Measurements from ENCODE around the gene TRDMT1. TPM values are rescaled to one million over a fixed set of nuclear protein-coding genes. Genes with fewer than 3 reads are reported as not detected.

TRDMT1 gene
- total RNA-seq, 1 experiment from 2014 or later, result 9.7 TPM

DNA sequence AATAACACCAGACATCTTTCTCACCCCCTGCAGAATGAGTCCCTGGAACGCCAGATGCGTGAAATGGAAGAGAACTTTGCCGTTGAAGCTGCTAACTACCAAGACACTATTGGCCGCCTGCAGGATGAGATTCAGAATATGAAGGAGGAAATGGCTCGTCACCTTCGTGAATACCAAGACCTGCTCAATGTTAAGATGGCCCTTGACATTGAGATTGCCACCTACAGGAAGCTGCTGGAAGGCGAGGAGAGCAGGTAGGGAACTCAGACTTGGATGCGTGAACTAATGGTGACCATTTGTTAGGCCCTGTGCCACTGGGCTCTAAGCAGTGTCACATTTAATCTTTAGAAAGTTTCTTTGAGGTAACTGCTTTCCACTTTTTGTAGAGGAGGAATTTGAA lies 33.7 kb upstream of the TRDMT1 start:
- peak; percentile 45 for DNase-seq (ENCODE audit: low read depth, low spot score)
- in situ Hi-C loops (cut with HindIII; ENCODE audit: low pct_unique_long_range_greater_than_20kb, low sequenced_read_pairs), result loop anchor here (25.0 kb wide), 1 partner anchor 373 kb away; no protein-coding TSS in a partner anchor

DNA sequence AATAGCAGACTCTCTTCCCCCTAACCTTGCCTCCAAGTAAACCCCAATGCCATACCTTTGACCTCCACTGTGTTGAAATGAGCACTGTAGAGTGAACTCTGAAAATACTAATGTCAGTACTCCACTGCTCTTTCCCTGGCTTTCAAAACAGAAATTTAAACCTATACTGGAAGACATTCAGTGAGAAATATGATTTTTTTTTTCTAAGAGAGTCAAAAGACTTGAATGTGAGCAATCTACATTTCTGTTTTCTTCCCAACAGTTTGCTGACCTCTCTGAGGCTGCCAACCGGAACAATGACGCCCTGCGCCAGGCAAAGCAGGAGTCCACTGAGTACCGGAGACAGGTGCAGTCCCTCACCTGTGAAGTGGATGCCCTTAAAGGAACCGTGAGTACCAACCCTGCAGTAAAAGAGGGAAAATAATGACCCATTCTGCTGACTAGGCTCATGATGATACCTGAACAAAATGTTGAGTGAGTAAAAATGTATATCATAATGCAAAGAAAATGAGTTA lies 33.0 kb upstream of the TRDMT1 start:
- no peak for DNase-seq (ENCODE audit: low read depth, low spot score)
- in situ Hi-C loops (cut with HindIII; ENCODE audit: low pct_unique_long_range_greater_than_20kb, low sequenced_read_pairs), result loop anchor here (25.0 kb wide), 1 partner anchor 372 kb away; no protein-coding TSS in a partner anchor

DNA sequence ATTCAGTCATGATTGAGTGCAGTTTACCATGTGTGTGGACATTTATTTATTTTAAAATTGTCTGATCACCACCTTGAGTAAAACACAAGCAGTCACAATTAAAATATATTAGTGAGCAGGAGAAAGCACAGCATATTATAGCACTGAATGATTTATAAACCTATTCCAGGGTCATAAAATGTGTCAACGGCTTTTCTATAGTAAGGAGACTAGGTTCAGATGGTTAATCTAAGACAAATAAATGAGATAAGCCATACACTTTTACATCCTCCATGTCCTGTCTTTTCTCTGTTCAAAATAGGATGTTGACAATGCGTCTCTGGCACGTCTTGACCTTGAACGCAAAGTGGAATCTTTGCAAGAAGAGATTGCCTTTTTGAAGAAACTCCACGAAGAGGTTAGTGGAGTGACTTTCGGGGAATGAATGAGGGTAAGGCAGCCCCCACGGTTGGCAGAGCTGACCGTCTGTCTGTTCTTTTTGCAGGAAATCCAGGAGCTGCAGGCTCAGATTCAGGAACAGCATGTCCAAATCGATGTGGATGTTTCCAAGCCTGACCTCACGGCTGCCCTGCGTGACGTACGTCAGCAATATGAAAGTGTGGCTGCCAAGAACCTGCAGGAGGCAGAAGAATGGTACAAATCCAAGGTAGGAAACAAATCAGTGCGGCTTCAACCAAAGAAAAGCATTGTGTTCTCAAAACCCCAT lies 32.0 kb upstream of the TRDMT1 start:
- DNase-seq (ENCODE audit: low read depth, low spot score), result no peak
- in situ Hi-C loops (cut with HindIII; ENCODE audit: low pct_unique_long_range_greater_than_20kb, low sequenced_read_pairs), result loop anchor here (25.0 kb wide), 1 partner anchor 371 kb away; no protein-coding TSS in a partner anchor

DNA sequence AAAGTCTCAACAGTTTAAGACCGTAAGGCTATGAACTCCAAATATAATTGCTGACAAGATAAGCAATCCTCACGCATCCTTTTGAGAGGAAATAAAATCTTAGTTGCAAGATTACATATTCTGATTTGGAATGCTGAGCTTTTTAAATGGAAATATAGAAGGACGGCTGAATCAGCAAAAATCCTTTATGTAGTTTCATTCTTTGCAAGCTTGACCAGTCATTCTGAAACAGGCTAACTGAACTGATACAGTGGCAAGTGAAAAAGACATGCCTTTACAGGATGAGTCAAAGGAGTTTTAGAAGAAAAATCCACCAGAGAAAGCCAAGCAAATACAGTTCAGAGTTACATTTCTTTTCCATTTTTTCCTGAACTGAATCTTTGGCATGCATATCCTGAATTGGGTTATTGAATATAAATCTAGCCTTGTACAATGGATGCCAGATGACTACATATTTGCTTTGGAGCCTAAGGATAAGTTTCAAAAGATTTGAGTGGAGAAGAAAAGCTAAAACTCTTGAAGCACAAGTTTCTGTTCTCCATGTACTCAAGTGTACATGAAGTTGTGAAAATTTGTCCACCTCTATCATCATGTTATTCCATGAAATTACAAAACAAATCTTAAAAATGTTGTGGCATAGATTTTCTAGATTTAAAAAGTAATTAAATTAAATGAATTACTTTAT lies 30.9 kb upstream of the TRDMT1 start:
- no peak for DNase-seq (ENCODE audit: low read depth, low spot score)
- in situ Hi-C loops (cut with HindIII; ENCODE audit: low pct_unique_long_range_greater_than_20kb, low sequenced_read_pairs), result loop anchor here (25.0 kb wide), 1 partner anchor 370 kb away; no protein-coding TSS in a partner anchor

DNA sequence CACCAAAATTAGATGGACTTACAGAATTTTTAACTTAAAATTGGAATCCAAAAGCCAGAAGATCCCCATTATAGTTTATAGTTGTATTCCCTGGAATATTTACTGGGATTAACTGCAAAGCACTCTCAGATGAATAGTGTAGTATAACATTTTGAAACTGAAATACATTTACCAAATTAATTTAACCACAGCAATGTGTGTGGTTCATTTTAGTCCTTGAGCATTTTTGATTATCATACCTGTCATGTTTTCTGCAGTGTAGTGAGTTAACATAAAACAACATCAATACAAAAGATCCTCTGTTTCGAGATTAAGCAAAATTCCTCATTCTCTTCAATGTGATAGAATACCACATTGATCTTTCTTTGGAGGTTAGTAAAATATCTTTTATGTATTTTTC lies 30.3 kb upstream of the TRDMT1 start:
- in situ Hi-C loops (cut with HindIII; ENCODE audit: low pct_unique_long_range_greater_than_20kb, low sequenced_read_pairs), result loop anchor here (25.0 kb wide), 1 partner anchor 369 kb away; no protein-coding TSS in a partner anchor
- no peak for DNase-seq (ENCODE audit: low read depth, low spot score)

DNA sequence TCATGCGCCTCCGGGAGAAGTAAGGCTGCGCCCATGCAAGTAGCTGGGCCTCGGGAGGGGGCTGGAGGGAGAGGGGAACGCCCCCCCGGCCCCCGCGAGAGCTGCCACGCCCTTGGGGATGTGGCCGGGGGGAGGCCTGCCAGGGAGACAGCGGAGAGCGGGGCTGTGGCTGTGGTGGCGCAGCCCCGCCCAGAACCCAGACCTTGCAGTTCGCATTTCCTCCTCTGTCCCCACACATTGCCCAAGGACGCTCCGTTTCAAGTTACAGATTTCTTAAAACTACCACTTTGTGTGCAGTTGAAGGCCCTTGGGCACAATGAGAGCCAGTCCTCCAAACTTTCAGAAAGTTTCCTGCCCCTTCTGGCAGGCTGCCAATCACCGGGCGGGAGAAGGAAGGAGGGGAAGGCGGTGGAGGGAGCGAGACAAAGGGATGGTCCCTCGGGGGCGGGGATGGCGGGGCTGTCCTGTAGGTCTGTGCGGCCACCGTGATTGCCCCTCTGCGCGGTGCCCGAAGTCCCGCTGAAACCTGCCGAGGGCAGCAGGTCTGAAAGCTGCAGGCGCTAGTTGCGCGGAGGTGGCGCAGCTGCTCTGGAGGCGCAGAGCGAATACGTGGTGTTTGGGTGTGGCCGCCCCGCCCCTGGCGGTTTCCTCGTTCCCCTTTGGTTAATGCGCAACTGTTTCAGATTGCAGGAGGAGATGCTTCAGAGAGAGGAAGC lies 28.7 kb upstream of the TRDMT1 start:
- in situ Hi-C loops (cut with HindIII; ENCODE audit: low pct_unique_long_range_greater_than_20kb, low sequenced_read_pairs), result loop anchor here (25.0 kb wide), 1 partner anchor 368 kb away; no protein-coding TSS in a partner anchor
- DNase-seq (ENCODE audit: low read depth, low spot score), result peak; percentile 83

DNA sequence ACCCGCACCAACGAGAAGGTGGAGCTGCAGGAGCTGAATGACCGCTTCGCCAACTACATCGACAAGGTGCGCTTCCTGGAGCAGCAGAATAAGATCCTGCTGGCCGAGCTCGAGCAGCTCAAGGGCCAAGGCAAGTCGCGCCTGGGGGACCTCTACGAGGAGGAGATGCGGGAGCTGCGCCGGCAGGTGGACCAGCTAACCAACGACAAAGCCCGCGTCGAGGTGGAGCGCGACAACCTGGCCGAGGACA lies 28.2 kb upstream of the TRDMT1 start:
- in situ Hi-C loops (cut with HindIII; ENCODE audit: low pct_unique_long_range_greater_than_20kb, low sequenced_read_pairs), result loop anchor here (25.0 kb wide), 1 partner anchor 367 kb away; no protein-coding TSS in a partner anchor
- DNase-seq (ENCODE audit: low read depth, low spot score), result peak; percentile 11

DNA sequence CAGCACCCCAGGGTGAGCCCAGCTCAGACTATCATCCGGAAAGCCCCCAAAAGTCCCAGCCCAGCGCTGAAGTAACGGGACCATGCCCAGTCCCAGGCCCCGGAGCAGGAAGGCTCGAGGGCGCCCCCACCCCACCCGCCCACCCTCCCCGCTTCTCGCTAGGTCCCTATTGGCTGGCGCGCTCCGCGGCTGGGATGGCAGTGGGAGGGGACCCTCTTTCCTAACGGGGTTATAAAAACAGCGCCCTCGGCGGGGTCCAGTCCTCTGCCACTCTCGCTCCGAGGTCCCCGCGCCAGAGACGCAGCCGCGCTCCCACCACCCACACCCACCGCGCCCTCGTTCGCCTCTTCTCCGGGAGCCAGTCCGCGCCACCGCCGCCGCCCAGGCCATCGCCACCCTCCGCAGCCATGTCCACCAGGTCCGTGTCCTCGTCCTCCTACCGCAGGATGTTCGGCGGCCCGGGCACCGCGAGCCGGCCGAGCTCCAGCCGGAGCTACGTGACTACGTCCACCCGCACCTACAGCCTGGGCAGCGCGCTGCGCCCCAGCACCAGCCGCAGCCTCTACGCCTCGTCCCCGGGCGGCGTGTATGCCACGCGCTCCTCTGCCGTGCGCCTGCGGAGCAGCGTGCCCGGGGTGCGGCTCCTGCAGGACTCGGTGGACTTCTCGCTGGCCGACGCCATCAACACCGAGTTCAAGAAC lies 27.7 kb upstream of the TRDMT1 start:
- peak; percentile 86 for DNase-seq (ENCODE audit: low read depth, low spot score)
- in situ Hi-C loops (cut with HindIII; ENCODE audit: low pct_unique_long_range_greater_than_20kb, low sequenced_read_pairs), result loop anchor here (25.0 kb wide), 1 partner anchor 367 kb away; no protein-coding TSS in a partner anchor

DNA sequence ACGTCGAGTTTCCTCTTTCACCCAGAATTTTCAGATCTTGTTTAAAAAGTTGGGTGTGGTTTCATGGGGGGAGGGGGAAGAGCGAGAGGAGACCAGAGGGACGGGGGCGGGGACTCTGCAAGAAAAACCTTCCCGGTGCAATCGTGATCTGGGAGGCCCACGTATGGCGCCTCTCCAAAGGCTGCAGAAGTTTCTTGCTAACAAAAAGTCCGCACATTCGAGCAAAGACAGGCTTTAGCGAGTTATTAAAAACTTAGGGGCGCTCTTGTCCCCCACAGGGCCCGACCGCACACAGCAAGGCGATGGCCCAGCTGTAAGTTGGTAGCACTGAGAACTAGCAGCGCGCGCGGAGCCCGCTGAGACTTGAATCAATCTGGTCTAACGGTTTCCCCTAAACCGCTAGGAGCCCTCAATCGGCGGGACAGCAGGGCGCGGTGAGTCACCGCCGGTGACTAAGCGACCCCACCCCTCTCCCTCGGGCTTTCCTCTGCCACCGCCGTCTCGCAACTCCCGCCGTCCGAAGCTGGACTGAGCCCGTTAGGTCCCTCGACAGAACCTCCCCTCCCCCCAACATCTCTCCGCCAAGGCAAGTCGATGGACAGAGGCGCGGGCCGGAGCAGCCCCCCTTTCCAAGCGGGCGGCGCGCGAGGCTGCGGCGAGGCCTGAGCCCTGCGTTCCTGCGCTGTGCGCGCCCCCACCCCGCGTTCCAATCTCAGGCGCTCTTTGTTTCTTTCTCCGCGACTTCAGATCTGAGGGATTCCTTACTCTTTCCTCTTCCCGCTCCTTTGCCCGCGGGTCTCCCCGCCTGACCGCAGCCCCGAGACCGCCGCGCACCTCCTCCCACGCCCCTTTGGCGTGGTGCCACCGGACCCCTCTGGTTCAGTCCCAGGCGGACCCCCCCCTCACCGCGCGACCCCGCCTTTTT lies 26.9 kb upstream of the TRDMT1 start, which contains the start of gene VIM:
Gene VIM, plus strand, starts transcription at position 151 of the 925 bp plus-strand sequence. CDS start 1,182 bp downstream, outside the sequence.
- peak; percentile 86 for DNase-seq (ENCODE audit: low read depth, low spot score)
- in situ Hi-C loops (cut with HindIII; ENCODE audit: low pct_unique_long_range_greater_than_20kb, low sequenced_read_pairs), result loop anchor here (25.0 kb wide), 1 partner anchor 366 kb away; no protein-coding TSS in a partner anchor

DNA sequence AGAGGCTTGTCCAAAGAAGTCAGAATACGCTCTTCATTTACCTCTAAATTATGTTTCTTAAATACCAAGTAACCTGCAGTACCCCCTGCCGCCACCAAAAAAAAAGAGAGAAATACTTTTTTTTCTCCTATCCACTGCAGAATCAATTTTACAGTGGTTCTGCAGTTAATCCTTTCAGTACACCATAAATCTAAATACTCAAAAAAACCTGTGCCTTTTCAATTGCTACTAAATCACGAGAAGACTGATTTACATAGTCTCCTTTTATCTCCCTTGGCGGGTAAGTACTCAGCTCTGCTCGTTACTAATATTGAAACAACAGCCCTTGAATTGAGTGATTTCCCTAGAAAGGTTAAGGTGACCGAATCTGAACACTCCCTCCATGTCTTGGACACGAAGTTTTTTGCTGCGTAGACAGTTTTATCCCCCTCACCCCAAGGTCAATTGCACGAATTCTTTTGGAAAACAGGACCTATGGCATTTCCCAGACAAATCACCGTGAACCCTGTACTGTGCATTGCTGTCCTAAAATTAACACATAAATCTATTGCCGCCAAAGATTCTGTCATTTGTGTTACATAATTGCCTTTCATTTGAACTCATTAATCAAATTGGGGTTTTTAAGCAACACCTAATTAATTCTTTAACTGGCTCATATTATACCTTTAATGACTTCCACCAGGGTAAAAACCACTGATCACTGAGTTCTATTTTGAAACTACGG lies 26.1 kb upstream of the TRDMT1 start:
- in situ Hi-C loops (cut with HindIII; ENCODE audit: low pct_unique_long_range_greater_than_20kb, low sequenced_read_pairs), result loop anchor here (25.0 kb wide), 1 partner anchor 365 kb away; no protein-coding TSS in a partner anchor
- DNase-seq (ENCODE audit: low read depth, low spot score), result no peak

DNA sequence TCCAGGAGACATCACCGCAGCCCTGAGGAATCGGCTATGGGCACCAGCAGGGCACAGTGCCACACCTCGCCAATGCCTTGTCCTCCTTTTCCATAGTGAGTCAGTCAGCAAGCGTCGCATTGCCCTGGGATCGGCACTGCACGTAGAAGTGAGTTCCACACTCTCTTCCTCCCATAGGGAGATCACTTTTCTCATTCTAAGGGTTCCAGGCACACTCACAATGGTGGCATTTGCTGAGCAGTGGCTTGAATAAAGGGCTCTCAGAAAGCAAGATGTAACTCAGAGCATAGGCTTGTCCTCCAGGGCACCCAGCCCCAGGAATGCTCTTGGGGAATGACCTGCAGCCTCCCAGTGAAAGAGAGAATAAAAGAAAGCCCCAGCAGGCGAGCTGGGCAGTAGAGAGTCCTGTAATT lies 25.4 kb upstream of the TRDMT1 start:
- DNase-seq (ENCODE audit: low read depth, low spot score), result peak; percentile 47
- in situ Hi-C loops (cut with HindIII; ENCODE audit: low pct_unique_long_range_greater_than_20kb, low sequenced_read_pairs), result loop anchor here (25.0 kb wide), 1 partner anchor 365 kb away; no protein-coding TSS in a partner anchor

DNA sequence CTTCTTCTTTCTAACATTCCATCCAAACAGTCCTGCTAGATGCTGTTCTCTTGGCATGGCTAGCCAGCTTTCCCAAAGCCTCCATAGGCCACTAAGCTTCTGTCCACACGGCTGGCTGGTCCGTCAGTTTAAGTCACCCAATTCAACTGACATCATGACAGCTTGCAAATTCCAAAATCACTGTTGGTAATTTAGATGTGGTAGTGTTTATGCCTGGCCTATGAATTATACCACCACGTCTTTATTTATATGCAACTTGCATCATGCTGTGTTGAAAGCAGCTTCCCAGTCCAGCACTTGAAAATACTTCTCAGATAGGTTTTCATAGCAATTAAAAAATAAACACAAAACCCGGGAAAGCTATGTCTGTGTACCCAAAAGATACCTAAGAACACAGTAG lies 24.3 kb upstream of the TRDMT1 start:
- no peak for DNase-seq (ENCODE audit: low read depth, low spot score)
- in situ Hi-C loops (cut with HindIII; ENCODE audit: low pct_unique_long_range_greater_than_20kb, low sequenced_read_pairs), result loop anchor here (25.0 kb wide), 1 partner anchor 364 kb away; no protein-coding TSS in a partner anchor

DNA sequence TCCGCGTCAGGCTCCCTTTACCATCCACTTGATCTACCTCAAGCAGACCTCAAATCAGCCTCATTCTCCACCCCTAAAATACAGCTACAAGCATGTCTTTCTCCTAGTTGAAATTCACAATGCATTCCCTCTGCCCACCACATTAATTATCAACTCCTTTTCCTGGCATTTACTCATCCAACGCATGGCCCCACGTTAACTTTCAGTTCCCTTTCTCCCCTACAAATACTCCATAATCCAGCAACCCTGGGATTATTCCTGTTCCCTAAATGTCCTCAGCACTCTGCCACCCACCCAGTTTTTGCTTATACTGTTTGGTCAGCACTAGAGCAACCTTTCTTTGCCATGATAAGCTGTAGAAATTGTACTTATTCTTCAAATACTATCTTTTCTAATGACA lies 20.9 kb upstream of the TRDMT1 start:
- in situ Hi-C loops (cut with HindIII; ENCODE audit: low pct_unique_long_range_greater_than_20kb, low sequenced_read_pairs), result no loop called here
- no peak for DNase-seq (ENCODE audit: low read depth, low spot score)

DNA sequence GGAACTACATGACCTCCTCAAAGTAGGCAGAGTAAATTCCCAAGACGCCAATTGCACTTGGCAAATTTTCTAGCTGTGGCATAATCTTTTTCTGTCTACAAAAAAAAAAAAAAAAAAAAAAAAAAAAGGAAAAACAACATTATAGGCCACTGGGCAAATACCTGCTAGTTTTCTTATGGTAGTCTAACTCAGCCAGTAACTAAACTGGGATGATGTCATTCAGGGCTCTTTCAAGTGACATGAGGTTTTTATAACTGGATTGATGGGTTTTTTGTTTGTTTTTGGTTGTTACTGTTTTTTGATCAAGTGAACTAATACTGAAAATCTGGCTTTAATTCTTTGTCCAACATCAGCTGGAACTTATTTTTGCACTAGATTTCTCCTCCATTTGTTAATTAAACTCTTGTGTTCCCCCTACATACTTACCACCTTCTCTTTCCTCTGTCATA lies 19.2 kb upstream of the TRDMT1 start:
- in situ Hi-C loops (cut with HindIII; ENCODE audit: low pct_unique_long_range_greater_than_20kb, low sequenced_read_pairs), result no loop called here
- DNase-seq (ENCODE audit: low read depth, low spot score), result no peak

DNA sequence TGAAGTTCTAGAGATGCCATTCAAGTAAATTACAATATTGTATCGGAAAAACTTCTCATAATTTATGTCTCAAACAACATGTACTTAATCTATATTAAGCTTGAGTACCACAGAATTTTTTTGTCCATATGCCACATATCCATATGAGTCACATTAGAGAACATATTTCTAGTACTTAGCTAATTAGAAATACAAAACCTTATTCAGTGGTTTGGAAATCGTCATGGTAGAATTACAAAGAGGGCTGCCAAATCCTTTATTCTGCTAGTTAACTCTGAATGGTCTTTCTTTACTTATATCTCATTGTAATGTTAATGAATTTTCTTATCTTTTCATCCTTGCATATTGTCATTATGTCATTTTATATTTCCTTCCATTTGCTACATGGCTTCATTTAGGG lies 17.6 kb upstream of the TRDMT1 start:
- in situ Hi-C loops (cut with HindIII; ENCODE audit: low pct_unique_long_range_greater_than_20kb, low sequenced_read_pairs), result no loop called here
- no peak for DNase-seq (ENCODE audit: low read depth, low spot score)

Data from SK-MEL-5 (cell line).